ENCODE results near the gene SCRN1.

DNA sequence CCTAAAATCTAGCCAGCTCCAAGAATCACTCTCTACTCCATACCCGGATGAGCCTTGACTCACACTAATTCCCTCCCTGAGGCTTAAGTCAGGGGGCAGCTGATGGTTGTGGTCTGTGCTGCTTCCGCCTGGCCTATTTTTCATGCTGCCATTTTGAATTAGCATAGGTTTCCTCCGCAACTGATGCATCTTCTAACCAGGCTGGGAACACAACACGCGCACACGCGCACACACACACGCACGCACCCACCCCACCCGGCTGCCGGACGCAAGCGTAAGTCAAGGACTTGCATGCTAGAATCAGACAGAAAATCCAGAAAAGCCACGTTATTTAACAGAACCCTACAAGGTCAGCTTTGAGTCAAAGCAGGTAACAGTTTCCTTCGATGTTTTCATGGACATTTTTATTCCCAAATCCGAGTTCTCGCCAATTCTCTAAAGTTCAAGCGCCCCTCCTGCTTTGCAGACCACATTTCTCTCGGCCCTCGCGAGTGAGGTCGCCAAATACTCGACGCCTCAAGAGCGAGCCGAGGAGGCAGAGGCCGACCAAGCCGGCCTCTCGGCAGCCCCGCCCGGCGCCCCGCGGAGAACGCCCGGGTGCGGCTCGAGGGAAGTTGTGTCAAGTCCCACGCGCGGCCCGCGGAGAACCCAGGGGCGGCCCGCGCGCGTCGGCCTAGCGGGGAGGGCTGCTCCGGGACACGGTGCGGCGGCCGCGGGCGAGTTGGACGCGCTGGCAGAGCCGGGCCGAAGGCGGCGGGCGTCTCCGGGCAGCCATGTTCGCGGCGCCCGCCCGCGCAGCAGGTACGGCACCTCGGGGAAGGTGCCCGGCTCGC is 961 bp downstream of the SCRN1 start:
- TF ChIP-seq EZH2phosphoT487 (IDR thresholded peaks at IDR 0.05; ENCODE audit: insufficient read depth, low read depth) (no peak), EZH2 (IDR thresholded peaks at IDR 0.05; ENCODE audit: insufficient read depth, poor library complexity, severe bottlenecking) (no peak)
